GM19467 (cell line): ENCODE measurements around the gene C2orf42.
"Not testable (repeated sequence)": the region's sequence is repeated elsewhere in the genome, so short reads cannot be mapped to it uniquely, and the experiment has no call there.

ENCODE experiments used
- ATAC-seq: cut with Tn5 transposase; IDR thresholded peaks from one replicate; pipeline ENCODE4 v1.9.1; 2021; ENCODE audit warnings: mild to moderate bottlenecking, moderate library complexity; ENCODE audit not compliant: unreplicated experiment

C2orf42 gene

DNA sequence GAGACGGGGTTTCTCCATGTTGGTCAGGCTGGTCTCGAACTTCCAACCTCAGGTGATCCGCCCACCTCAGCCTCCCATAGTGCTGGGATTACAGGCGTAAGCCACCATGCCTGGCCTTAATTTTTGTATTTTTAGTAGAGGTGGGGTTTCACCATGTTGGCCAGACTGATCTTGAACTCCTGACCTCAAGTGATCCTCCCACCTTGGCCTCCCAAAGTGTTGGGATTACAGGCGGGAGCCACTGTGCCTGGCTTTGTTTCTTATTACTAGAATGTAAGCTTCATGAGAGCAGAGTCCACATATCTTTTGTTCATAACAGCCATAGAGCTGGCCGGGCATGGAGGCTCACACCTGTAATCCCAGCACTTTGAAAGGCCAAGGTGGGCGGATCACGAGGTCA is 84.7 kb downstream of the C2orf42 start:
- ATAC-seq = not testable (repeated sequence)

DNA sequence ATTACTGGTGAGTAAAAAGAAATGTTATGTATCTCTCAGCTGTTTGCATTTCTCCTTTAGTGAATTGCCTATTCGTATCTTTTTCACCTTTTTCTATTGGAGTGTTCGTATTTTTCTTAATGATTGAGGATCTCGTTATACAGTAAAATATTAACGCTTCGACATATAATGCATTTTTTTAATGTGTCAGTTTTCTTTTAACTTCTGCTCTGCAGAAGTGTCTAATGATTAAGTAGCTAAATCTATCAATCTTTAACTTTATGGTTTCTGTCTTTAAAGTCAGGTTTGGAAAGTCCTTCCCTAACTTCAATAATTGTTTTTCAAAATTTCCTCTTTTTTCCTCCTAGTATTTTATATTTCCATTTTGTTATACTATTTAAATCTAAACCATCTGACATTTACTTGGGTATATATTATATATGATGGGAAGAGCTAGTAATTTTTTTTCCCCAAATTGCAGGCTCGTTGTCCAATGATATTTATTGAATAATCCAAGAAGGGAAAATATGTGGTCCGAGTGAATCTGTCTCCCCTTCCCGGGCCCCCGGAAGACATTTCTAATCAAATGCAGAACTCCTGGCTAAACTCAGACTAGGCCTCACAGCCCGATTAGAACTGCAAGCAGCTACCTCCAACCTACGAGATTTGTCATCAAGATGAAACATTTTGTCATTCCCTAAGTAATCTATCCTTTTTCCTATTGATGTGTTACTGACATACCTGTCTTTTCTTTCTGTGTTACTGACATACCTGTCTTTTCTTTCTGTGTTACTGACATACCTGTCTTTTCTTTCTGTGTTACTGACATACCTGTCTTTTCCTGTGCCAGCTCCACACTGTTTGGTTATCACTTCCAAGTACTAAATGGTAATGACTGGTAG is 86.3 kb downstream of the C2orf42 start:
- ATAC-seq = no peak

DNA sequence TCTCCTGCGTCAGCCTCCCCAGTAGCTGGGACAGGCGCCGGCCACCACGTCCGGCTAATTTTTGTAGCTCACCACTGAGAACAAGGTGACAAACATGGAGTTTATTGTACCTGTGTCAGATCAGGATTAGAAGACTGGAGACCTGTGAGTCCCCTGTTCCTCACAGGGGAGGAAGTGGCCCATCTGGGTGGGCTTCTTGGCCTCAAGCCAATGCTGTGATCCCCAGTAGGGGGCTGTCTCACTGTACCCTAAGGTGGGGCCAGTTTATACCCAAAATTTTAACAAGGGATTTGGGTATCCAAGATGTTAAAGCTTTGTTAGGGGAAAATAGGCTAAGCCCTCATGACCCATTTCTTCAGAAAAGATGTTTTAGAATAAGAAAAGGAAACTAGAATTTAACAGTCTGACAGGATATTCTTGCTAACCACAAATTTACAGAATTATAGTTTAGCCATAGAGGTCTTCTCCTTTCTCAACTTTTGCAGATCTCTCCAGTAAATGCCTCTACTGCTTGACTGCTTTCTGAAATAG is 87.2 kb downstream of the C2orf42 start:
- ATAC-seq = no peak

DNA sequence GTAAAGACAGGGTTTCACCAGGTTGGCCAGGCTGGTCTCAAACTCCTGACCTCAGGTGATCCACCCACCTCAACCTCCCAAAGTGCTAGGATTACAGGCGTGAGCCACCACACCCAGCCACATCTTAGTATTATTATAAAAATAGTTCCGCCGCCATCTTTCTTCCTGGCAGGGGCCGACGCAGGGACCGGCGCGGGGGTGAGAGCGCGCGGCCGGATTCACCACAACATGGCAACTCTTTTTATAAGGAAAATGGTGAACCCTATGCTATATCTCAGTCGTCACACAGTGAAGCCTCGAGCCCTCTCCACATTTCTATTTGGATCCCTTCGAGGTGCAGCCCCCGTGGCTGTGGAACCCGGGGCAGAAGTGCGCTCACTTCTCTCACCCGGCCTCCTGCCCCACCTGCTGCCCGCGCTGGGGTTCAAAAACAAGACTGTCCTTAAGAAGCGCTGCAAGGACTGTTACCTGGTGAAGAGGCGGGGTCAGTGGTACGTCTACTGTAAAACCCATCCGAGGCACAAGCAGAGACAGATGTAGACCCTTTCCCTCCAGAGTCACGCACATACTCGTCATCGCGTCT is 88.4 kb downstream of the C2orf42 start:
- ATAC-seq = not testable (repeated sequence)

DNA sequence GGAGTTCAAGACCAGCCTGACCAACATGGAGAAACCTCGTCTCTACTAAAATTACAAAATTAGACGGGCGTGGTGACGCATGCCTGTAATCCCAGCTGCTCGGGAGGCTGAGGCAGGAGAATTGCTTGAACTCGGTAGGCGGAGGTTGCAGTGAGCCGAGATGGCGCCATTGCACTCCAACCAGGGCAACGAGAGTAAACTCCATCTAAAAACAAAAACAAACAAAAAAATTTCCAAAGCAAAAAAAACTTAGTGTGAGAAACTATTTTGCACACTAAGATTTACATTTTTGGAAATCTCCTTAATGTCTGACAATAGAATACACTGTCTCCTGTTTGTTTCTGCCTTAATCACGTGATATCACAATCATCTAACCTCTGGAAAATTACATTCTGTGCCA is 89.1 kb downstream of the C2orf42 start:
- ATAC-seq = not testable (repeated sequence)

DNA sequence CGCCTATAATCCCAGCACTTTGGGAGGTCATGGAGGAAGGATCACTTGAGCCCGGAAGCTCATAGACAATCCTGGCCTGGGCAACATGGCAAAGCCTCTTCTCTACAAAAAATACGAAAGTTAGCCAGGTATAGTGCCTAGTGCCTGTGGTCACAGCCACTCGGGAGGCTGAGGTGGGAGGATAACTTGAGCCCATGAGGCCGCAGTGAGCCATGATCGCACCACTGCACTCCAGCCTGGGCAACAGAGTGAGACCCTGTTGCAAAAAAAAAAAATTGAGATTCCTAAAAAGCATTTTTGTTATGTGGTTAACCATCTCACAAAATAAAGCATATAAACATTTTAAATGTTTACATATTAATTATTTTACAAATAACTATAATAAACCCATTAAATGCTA is 89.6 kb downstream of the C2orf42 start:
- no peak for ATAC-seq
